Right lobe of liver (tissue), 6 donors: Measurements from ENCODE around the gene MEGF10. TPM values are rescaled to one million over a fixed set of nuclear protein-coding genes. Genes with fewer than 3 reads are reported as not detected.

Source experiments
- ATAC-seq, 4 donors: fragments of 200-7000 bp; cut with Tn5 transposase; one replicate each; pipeline ENCODE4 v1.9.1; 2020; ENCODE audit warnings: mild to moderate bottlenecking in 4 of 4, moderate library complexity in 4 of 4
- DNase-seq, 3 donors: peaks; one replicate each; pipeline ENCODE4 v3.0.0-alpha.2; 2020
- H3K27ac ChIP-seq, 3 donors: fragments of 200-600 bp; one replicate each; pipeline ENCODE4 v1.8.0; 2022
- H3K27me3 ChIP-seq, 2 donors: fragments of 200-600 bp; one replicate each; pipeline ENCODE4 v1.8.0; 2022
- H3K36me3 ChIP-seq, 4 donors: fragments of 200-600 bp; sonication (generic) in 1 of 4; one replicate each; pipeline versions ENCODE4 v1.5.1 to v1.8.0; 2017 to 2022; ENCODE audit warnings: control low read depth in 1 of 4
- H3K4me1 ChIP-seq, 4 donors: fragments of 200-600 bp; sonication (generic) in 1 of 4; one replicate each; pipeline versions ENCODE4 v1.5.1 to v1.8.0; 2017 to 2022; ENCODE audit warnings: control low read depth in 1 of 4
- H3K4me3 ChIP-seq, 3 donors: fragments of 200-600 bp; one replicate each; pipeline ENCODE4 v1.8.0; 2022
- H3K9me3 ChIP-seq, 4 donors: fragments of 200-600 bp; sonication (generic) in 1 of 4; one replicate each; pipeline versions ENCODE4 v1.5.1 to v1.8.0; 2017 to 2022; ENCODE audit warnings: control low read depth in 1 of 4
- CTCF ChIP-seq, 4 donors: fragments of 200-600 bp in 3 of 4; fragments of 450-650 bp in 1 of 4; IDR thresholded peaks; one replicate each; pipeline versions ENCODE4 v1.5.1 to v1.8.0; 2016 to 2022; ENCODE audit warnings: antibody characterized with exemption in 4 of 4, mild to moderate bottlenecking in 2 of 4
- POLR2A ChIP-seq: fragments of 450-650 bp; IDR thresholded peaks from one replicate; pipeline ENCODE4 v1.6.1; 2017; ENCODE audit warnings: antibody characterized with exemption, mild to moderate bottlenecking
- WGBS: methylation state at CpG from one replicate; pipeline ENCODE4 v1.1.6; 2018; ENCODE audit warnings: low coverage, low lambda C conversion rate; ENCODE audit not compliant: insufficient coverage; ENCODE audit errors: missing lambda C conversion rate; 5-methylcytosine and 5-hydroxymethylcytosine counted together
- intact Hi-C, 2 donors: fragments of 100-400 bp; cut with DNase I; formaldehyde crosslinking; loops; one replicate each; pipeline versions ENCODE4 v1.11.2 to v1.14.1; 2022
- total RNA-seq, 6 experiments: library from RNA; depleted of rRNA in 2 of 6; stranded (reverse); fragments of >200 nt in 2 of 6; fragmentation: NEBNext Ultra II Directional in 3 of 6; extraction: Animal tissue kit (Norgen Biotek cat#: 25700) in 3 of 6; gene quantifications; one replicate each; pipeline versions ENCODE4 v1.1.0 to v1.2.4, GENCODE V29; 2016 to 2023
- donor health status: DM: no; HTN: yes; CAD: no.
- donor health status: DM: no; HTN: no; CAD: no.
- donor health status: DM: no; HTN: no; CAD: no.
- donor health status: DM: no; HTN: yes; CAD: no.
- donor health status: DM: no; HTN: yes; CAD: no.

The MEGF10 gene
- total RNA-seq, 6 experiments from 2014 or later: 0.42 to 1.4 (median 0.75) TPM

GRCh38 chr5:127412698-127413097, 122.1 kb downstream of the MEGF10 start:
- Histone ChIP-seq H3K4me1 (peaks cover 0 to 7% (median 2%) of the 10 kb centered on the region in 4 donors), H3K9me3 (no peaks in the 10 kb centered on the region), H3K27ac (no peak overlapping the region), H3K27me3 (no peaks in the 10 kb centered on the region), H3K4me3 (no peak overlapping the region), H3K36me3 (no peaks in the 10 kb centered on the region)
- 93% methylated on average over 3 of the region's 3 CpGs for WGBS
- ATAC-seq (no peak), DNase-seq (no peak)
- intact Hi-C loops: no loop called here
- no peak for TF ChIP-seq CTCF (IDR thresholded peaks at IDR 0.05)
- no peak for TF ChIP-seq POLR2A

- ATAC-seq (no peak), DNase-seq (no peak)
- TF ChIP-seq POLR2A (no peak), CTCF (IDR thresholded peaks at IDR 0.05) (no peak)
- Histone ChIP-seq H3K36me3 (no peaks in the 10 kb centered on the region), H3K4me3 (no peak overlapping the region), H3K4me1 (peaks cover 0 to 4% (median 0%) of the 10 kb centered on the region in 4 donors), H3K9me3 (no peaks in the 10 kb centered on the region), H3K27ac (no peak overlapping the region), H3K27me3 (no peaks in the 10 kb centered on the region)
- WGBS: 72% methylated on average over 2 of the region's 2 CpGs
- intact Hi-C loops: no loop called here
Measured at GRCh38 chr5:127415034-127415433, 124.4 kb downstream of the MEGF10 start.

GRCh38 chr5:127416906-127417305, 126.3 kb downstream of the MEGF10 start:
- ATAC-seq (no peak), DNase-seq (no peak)
- no peaks in the 10 kb centered on the region for H3K36me3 ChIP-seq
- H3K4me3 ChIP-seq: no peak overlapping the region
- no peaks in the 10 kb centered on the region for H3K27me3 ChIP-seq
- H3K27ac ChIP-seq: no peak overlapping the region
- 100% methylated on average over 1 of the region's 4 CpGs for WGBS
- no peak for TF ChIP-seq POLR2A
- no peak for TF ChIP-seq CTCF (IDR thresholded peaks at IDR 0.05)
- intact Hi-C loops: no loop called here
- no peaks in the 10 kb centered on the region for H3K4me1 ChIP-seq
- no peaks in the 10 kb centered on the region for H3K9me3 ChIP-seq

- Histone ChIP-seq H3K4me1 (no peaks in the 10 kb centered on the region), H3K9me3 (no peaks in the 10 kb centered on the region), H3K27me3 (no peaks in the 10 kb centered on the region), H3K27ac (no peak overlapping the region), H3K36me3 (no peaks in the 10 kb centered on the region), H3K4me3 (no peak overlapping the region)
- TF ChIP-seq CTCF (IDR thresholded peaks at IDR 0.05) (no peak), POLR2A (no peak)
- intact Hi-C loops: no loop called here
- DNase-seq (no peak), ATAC-seq (no peak)
- 71% methylated on average over 2 of the region's 2 CpGs for WGBS
Measured at GRCh38 chr5:127417528-127417927, 126.9 kb downstream of the MEGF10 start.

DNA sequence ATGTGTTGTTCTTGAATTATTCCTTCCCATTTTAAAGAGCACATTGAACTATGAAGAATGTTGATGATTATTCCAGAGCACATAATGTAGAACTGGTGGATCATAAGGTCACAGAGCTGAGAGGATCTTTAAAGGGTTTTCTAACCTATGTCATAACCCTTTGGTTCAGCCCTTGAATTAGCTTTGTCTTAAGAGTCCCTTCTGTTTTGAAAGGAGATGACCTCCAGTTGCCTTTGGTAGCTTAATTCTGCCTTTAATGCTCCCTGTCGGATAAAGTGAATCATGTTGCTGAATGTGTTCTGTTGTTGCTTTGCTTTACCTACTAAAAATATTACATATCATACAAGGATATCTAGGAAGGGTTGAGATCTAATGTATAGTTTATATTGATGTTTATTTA, 127.8 kb downstream of the MEGF10 start:
- 67% methylated on average over 1 of the region's 1 CpG for WGBS
- ATAC-seq (no peak), DNase-seq (no peak)
- Histone ChIP-seq H3K9me3 (no peaks in the 10 kb centered on the region), H3K4me3 (no peak overlapping the region), H3K27me3 (no peaks in the 10 kb centered on the region), H3K4me1 (no peaks in the 10 kb centered on the region), H3K27ac (no peak overlapping the region), H3K36me3 (no peaks in the 10 kb centered on the region)
- intact Hi-C loops: no loop called here
- TF ChIP-seq CTCF (IDR thresholded peaks at IDR 0.05) (no peak), POLR2A (no peak)
